NCI-H524 (cell line): Measurements from ENCODE around the gene CSF2.

Experiments
- DNase-seq, 2 experiments: peaks; one replicate each; lab custom pipeline; 2025; lab: John Stamatoyannopoulos, UW

The CSF2 gene

GRCh38 chr5:132069994-132070393 is 3.6 kb upstream of the CSF2 start:
- no peak for DNase-seq

DNA sequence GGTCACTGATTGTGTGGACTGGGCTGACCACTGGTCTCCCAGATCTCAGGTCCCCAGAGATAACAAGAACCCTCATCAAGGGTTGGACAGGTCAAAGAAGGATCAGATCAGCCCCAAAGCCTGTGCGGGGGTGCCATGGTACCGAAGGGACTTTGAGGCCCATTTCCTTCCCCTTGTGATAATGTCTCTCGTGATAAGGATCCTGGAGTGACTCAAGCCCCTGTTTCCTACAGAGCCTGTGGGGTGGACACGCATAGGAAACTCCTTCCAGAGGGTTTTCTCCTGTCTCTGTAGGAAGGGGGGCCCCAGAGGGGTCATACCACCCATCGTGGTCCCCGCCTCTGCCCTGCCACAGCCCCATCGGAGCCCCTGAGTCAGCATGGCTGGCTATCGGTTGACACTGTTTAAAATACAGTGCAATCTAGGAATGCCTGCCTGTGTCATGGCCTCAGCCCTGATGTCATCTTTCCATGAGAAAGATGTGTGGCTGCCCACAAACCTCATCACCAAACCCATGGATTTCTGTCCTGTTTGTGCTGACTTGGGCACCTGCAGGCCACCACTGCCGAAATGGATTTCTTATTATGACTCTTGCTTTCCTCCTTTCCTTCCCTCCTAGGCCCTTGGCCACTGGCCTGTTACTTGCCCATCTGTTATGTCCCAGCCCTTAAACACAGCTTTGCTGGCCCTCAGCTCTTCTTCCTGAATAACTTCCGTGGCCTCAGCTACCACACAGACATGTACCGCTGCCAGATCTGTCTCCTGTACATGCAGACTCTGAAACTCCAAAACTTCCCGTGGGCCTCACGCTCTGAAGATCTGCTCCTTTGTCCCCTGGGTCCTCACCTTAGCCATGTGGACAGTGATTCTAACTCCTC is 2.9 kb upstream of the CSF2 start:
- no peak for DNase-seq

GRCh38 chr5:132071338-132071707 is 2.3 kb upstream of the CSF2 start:
- DNase-seq: no peak

DNA sequence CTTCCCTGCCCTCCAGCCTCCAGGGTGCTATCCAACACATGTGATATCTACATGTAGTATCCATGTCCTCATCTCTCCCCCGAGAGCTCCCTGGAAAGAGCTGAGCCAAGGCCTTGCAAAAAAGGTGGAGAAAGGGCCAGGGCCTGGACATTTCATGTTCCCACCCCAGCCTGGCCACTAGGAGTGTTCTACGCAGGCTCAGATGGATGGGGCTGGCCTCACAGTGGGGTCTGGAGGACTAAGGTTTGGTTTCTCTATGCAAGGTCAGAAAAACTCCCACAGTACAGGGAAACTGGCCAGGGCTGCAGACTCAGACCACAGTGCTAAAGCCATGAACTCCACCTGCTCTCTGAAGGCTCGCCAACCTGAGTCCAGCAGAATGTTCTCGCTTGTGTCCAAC is 1.5 kb upstream of the CSF2 start:
- DNase-seq: no peak

- DNase-seq: no peak
Observed at GRCh38 chr5:132072528-132072927, 1.1 kb upstream of the CSF2 start.

DNA sequence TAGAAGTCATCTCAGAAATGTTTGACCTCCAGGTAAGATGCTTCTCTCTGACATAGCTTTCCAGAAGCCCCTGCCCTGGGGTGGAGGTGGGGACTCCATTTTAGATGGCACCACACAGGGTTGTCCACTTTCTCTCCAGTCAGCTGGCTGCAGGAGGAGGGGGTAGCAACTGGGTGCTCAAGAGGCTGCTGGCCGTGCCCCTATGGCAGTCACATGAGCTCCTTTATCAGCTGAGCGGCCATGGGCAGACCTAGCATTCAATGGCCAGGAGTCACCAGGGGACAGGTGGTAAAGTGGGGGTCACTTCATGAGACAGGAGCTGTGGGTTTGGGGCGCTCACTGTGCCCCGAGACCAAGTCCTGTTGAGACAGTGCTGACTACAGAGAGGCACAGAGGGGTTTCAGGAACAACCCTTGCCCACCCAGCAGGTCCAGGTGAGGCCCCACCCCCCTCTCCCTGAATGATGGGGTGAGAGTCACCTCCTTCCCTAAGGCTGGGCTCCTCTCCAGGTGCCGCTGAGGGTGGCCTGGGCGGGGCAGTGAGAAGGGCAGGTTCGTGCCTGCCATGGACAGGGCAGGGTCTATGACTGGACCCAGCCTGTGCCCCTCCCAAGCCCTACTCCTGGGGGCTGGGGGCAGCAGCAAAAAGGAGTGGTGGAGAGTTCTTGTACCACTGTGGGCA is 642 bp downstream of the CSF2 start:
- DNase-seq: no peak

DNA sequence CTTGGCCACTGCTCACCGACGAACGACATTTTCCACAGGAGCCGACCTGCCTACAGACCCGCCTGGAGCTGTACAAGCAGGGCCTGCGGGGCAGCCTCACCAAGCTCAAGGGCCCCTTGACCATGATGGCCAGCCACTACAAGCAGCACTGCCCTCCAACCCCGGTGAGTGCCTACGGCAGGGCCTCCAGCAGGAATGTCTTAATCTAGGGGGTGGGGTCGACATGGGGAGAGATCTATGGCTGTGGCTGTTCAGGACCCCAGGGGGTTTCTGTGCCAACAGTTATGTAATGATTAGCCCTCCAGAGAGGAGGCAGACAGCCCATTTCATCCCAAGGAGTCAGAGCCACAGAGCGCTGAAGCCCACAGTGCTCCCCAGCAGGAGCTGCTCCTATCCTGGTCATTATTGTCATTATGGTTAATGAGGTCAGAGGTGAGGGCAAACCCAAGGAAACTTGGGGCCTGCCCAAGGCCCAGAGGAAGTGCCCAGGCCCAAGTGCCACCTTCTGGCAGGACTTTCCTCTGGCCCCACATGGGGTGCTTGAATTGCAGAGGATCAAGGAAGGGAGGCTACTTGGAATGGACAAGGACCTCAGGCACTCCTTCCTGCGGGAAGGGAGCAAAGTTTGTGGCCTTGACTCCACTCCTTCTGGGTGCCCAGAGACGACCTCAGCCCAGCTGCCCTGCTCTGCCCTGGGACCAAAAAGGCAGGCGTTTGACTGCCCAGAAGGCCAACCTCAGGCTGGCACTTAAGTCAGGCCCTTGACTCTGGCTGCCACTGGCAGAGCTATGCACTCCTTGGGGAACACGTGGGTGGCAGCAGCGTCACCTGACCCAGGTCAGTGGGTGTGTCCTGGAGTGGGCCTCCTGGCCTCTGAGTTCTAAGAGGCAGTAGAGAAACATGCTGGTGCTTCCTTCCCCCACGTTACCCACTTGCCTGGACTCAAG is 1.5 kb downstream of the CSF2 start:
- DNase-seq: no peak

- DNase-seq: no peak
Observed at GRCh38 chr5:132075719-132076077, 2.1 kb downstream of the CSF2 start.

DNA sequence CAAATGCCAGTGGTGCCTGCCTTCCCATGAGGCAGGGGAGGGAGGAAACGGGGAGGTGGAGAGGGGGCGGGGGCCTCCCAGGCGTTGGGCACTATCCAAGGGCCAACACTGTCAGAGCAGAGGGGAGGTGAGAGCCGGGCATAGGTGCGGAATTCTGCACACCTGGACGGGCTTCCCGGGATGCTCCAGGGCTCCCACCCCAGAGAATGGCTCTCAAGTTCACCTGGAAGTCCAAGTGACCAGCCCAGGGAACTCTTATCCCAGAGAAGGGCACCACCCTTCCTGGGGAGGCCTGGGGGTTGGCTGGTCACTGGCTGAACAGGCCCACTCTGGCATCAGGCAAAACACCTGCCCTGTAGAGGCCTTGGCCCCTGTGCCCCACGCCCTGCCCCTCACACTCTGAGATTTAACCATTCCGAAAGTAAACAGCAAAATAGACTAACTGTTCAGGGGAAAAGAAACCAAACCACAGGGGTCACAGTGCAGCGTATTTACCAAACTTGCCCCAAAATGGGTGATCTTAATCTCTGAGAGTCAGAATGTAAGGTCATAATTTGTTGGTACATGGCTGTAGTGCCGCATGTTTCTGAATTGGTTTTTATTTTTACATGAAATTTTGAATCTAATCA is 2.7 kb downstream of the CSF2 start:
- DNase-seq: no peak

- DNase-seq: no peak
Observed at GRCh38 chr5:132076983-132077382, 3.4 kb downstream of the CSF2 start.

DNA sequence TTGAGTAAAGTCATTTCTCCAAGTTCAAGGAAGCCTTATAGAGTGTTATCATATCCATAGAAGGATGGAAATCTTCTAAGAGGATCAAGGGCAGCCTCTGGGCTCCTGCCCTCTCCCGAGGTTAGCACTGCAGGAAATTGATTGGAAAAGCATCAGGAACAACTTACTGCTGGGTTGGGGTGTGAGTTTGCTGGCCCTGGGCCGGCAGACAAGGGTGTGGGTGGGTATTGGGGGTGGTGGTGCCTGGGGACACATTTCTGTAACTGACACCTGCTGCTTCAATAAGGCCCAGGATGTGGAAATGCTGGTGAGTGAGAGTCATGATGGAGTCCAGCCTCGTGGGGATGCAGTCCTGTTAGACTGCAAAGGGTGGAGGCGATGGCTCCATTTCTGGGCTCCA is 5.5 kb downstream of the CSF2 start:
- DNase-seq: no peak

DNA sequence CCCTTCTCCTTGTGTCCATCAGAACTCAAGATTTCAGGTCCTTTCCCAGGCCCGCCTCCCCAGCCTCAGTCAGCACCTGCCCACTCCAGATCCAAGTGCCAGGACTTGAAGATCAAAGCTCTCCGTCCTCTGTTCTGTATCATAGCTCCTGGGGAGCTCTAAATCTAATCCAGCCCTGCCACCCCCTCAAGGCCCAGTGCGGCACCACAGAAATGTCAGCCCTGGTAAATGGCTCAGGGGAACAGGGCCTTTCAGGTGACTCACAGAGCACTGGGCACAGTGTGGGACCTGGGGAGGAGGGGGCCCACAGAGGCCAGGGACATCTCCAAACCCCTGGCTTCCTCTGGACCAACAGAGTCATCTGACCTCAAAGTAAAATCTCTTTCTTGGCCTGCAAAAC is 6.0 kb downstream of the CSF2 start:
- DNase-seq: no peak

- no peak for DNase-seq
Observed at GRCh38 chr5:132080595-132080994, 7.0 kb downstream of the CSF2 start.

- DNase-seq: no peak
Observed at GRCh38 chr5:132081458-132081857, 7.9 kb downstream of the CSF2 start.

GRCh38 chr5:132082329-132083023 is 8.9 kb downstream of the CSF2 start:
- no peak for DNase-seq

DNA sequence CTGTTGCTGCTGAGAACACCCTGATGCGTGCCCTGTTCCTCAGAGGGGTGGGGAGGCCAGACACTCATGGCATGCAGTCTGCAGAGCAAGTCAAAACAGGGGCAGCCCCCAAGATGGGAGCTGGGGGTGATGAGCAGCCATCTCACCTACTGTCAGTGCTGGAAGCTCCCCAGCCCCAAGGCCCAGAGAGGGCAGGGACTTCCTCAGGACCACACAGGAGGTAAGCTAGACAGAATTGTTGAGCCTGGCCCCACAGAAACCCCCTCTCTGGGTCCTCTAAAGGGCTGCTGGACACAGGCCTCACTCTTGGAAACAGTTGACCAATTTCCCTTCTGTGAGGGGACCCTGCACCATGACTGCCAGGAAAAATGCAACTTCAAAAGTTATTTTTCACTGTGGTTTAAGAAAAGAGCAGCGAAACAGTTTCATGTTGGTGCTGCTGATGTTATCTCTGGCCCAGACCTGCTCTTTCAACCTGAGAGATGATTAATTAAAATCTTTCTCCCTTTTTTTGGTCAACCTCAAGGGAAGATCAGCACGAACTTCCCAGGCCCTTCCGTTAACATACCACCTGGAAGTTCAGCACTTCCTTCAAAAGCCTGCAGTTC is 9.6 kb downstream of the CSF2 start:
- no peak for DNase-seq

- DNase-seq: no peak
Observed at GRCh38 chr5:132085686-132086085, 12.1 kb downstream of the CSF2 start.

DNA sequence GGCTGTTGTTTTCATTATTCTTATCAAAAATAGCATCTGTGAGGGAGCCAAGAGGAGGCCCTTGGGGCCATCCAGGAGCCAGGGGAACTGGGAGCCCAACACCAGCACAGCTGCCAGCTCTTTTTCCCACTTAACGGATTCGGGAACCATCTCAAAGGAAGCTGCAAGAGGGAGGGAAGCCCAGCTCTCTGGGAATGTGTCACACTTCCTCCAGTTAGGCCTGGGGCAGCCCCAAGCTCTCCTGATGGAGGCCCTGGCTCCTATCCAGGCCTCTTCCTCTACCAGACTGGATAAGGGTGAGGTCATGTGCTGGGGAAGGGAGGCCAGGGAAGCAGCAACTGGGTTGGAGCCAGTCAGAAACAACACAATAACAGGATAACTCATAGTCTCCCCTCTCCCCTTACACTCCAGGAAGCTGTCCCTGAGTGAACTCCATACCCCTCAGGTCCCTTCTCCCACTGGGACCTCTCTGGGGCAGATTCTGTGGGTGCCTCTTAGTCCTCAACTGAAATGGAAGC is 12.7 kb downstream of the CSF2 start:
- DNase-seq: peak; percentile 41 to 80

DNA sequence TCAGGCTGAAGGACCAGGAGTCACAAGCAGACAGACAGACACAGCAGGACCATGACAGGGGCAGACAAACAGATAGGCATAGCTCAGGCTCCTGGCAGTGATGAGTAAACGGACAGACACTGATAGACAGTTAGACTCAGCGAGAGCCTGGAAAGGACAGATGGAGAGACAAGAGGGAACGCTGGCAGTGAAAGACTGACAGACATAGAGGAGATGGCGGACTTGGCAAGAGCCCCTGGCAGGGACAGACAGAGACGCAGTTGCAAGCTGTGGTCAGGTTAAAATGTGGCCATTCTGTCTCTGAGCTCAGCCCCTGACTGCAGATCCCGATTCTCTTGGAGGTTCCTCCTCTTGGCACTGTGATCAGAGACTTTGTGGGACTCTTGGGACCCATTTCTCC is 13.6 kb downstream of the CSF2 start:
- no peak for DNase-seq

DNA sequence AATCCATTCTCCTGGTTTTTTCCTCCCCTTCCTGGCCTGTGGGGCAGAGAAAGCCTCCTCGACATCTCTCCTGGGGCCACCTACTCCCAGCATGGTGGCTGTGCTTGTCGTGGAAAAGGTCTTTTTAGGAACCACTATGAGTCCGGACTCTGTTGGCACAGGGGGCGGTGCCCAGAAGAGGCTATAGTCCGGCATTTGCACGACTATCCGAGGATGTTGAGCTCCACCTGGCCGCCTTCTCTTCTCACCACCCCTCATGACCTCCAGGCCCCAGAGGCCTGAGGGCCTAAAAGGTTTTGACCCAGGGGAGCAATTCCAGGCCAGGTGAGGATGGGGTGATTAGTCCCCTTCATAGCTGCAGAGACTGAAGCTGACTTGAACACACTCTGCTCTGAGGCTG is 14.1 kb downstream of the CSF2 start:
- no peak for DNase-seq

DNA sequence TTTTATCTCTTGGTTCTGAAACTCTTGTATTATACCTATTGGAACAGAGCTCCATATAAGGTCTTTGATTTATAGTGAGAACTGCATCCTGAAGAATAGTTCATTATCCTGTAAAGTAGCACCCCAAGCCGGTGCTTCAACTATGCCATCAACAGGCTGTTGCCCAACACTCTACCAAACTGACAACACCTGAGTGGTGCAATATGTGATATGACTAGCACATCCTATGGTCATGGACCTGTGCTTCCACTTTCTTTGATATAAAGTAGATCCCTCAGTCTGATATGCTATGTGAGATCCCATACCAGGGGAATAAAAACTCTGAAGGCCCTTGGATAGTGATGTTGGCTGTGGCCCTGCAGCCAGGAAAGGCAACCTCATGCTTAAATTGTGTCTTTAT is 15.8 kb downstream of the CSF2 start:
- DNase-seq: no peak
